Heart left ventricle (tissue), 16 donors: Measurements from ENCODE around the gene MATN1. TPM values are rescaled to one million over a fixed set of nuclear protein-coding genes. Genes with fewer than 3 reads are reported as not detected.
A peak's percentile ranks its signal among the peaks of the same experiment; 100 is the strongest.

Experiments used
- ATAC-seq, 4 donors: fragments of 200-7000 bp; cut with Tn5 transposase; one replicate each; pipeline ENCODE4 v1.9.1; 2020 to 2022; ENCODE audit warnings: moderate library complexity in 4 of 4, mild to moderate bottlenecking in 3 of 4, moderate number of reproducible peaks in 1 of 4
- DNase-seq, 5 donors: peaks; one replicate each; pipeline ENCODE4 v3.0.0-alpha.2; 2020
- H3K27ac ChIP-seq, 12 donors: fragments of 200-600 bp; sonication (generic) in 4 of 12; one replicate each; pipeline versions ENCODE4 v1.5.0 to v1.8.0; 2016 to 2022; ENCODE audit warnings: mild to moderate bottlenecking in 2 of 12
- H3K27me3 ChIP-seq, 9 donors: fragments of 200-600 bp; sonication (generic) in 2 of 9; one replicate each; pipeline versions ENCODE4 v1.5.1 to v1.8.0; 2016 to 2022; ENCODE audit warnings: mild to moderate bottlenecking in 3 of 9
- H3K36me3 ChIP-seq, 9 donors: fragments of 200-600 bp; sonication (generic) in 2 of 9; one replicate each; pipeline versions ENCODE4 v1.5.0 to v1.8.0; 2018 to 2022; ENCODE audit warnings: mild to moderate bottlenecking in 2 of 9
- H3K4me1 ChIP-seq, 12 donors: fragments of 200-600 bp; sonication (generic) in 4 of 12; one replicate each; pipeline versions ENCODE4 v1.5.0 to v1.8.0; 2016 to 2022; ENCODE audit warnings: mild to moderate bottlenecking in 3 of 12
- H3K4me3 ChIP-seq, 12 donors: fragments of 200-600 bp; sonication (generic) in 4 of 12; one replicate each; pipeline versions ENCODE4 v1.5.0 to v1.8.0; 2017 to 2022; ENCODE audit warnings: mild to moderate bottlenecking in 9 of 12, moderate library complexity in 4 of 12
- H3K9me3 ChIP-seq, 12 donors: fragments of 200-600 bp; sonication (generic) in 4 of 12; one replicate each; pipeline versions ENCODE4 v1.5.0 to v1.8.0; 2016 to 2022; ENCODE audit warnings: mild to moderate bottlenecking in 1 of 12
- CTCF ChIP-seq, 12 donors: fragments of 200-600 bp; sonication (generic) in 4 of 12; IDR thresholded peaks; one replicate each; pipeline versions ENCODE4 v1.5.0 to v1.8.0; 2018 to 2022; ENCODE audit warnings: antibody characterized with exemption in 12 of 12, mild to moderate bottlenecking in 5 of 12
- POLR2A ChIP-seq, 2 donors: fragments of 450-650 bp; IDR thresholded peaks; one replicate each; pipeline ENCODE4 v1.6.1; 2017; ENCODE audit warnings: antibody characterized with exemption in 2 of 2, mild to moderate bottlenecking in 2 of 2, moderate library complexity in 2 of 2
- WGBS, 4 donors: extraction: QIAGEN DNeasy Blood & Tissue Kit in 2 of 4; methylation state at CpG; one replicate each; pipeline versions ENCODE4 v1.1.5 to v1.1.7; 2013 to 2018; 5-methylcytosine and 5-hydroxymethylcytosine counted together
- intact Hi-C, 10 donors: fragments of 100-400 bp; cut with DNase I; formaldehyde crosslinking; loops; one replicate each; pipeline versions ENCODE4 v1.11.1 to v1.14.2; 2022
- polyA plus RNA-seq, 2 donors: library from polyadenylated mRNA; stranded (reverse); fragments of 200-250 nt; gene quantifications; one replicate each; pipeline ENCODE4 v1.2.3, GENCODE V29; 2013
- total RNA-seq, 9 donors: library from RNA; depleted of rRNA in 2 of 9; stranded (reverse); fragments of >200 nt in 2 of 9; fragmentation: NEBNext Ultra II Directional in 3 of 9; extraction: Animal tissue kit (Norgen Biotek cat#: 25700) in 3 of 9; gene quantifications; one replicate each; pipeline versions ENCODE4 v1.1.0 to v1.2.4, GENCODE V29; 2016 to 2023
- donor health status: ischemic (EF 13 %, LVEDD 7.1; RV severe dilation, severe dysfunction).
- donor health status: healthy with polysubstance abuse.
- donor health status: DM: no; HTN: yes; CAD: no.
- donor health status: DM: no; HTN: no; CAD: no.
- donor health status: ischemic (EF 25% LVEDD 6.9; RV normal size, moderate dysfunction).
- donor health status: ischemic (EF 25% LVEDD 5.7; RV mildly dilated, moderate dysfunction).
- donor health status: healthy.
- donor health status: DM: yes; HTN: yes; CAD: no.
- donor health status: ischemic (EF 35%, LVEDD 5.7; RV mildly dilated, moderate dysfunction).
- donor health status: nonischemic (EF 11% LVEDD 7.7; RV severe dilation, severe dysfunction).
- donor health status: DM: yes; HTN: yes; CAD: no.
- donor health status: PGD.
- donor health status: ischemic (EF 29% LVEDD 5.4; RV normal size, mild dysfunction).
- donor health status: nonischemic (EF 23%, LVEDD 6.1; RV moderate dilation, normal function).

MATN1 gene
- total and polyA plus RNA-seq, 11 donors, result 0.67 TPM; not detected in 10

- TF ChIP-seq POLR2A (IDR thresholded peaks at IDR 0.05), result no peak
- no peak for TF ChIP-seq CTCF (IDR thresholded peaks at IDR 0.05)
- Histone ChIP-seq H3K36me3 (peaks cover 0 to 96% (median 0%) of the 10 kb centered on the region in 9 donors), H3K9me3 (no peaks in the 10 kb centered on the region), H3K4me1 (peaks cover 0 to 21% (median 0%) of the 10 kb centered on the region in 12 donors), H3K27ac (no peak overlapping the region), H3K27me3 (peaks cover 0 to 11% (median 0%) of the 10 kb centered on the region in 9 donors), H3K4me3 (no peak overlapping the region)
- ATAC-seq, result no peak
- intact Hi-C loops, result no loop called here
- 89 to 94% (median 93%) methylated on average over 14 of the region's 14 CpGs for WGBS, 4 donors
- no peak for DNase-seq
Observed at GRCh38 chr1:30737357-30738039, 14.1 kb upstream of the MATN1 start.

- H3K4me1 ChIP-seq, result peaks cover 0 to 5% (median 0%) of the 10 kb centered on the region in 12 donors
- H3K27me3 ChIP-seq, result peaks cover 0 to 11% (median 0%) of the 10 kb centered on the region in 9 donors
- no peak overlapping the region for H3K27ac ChIP-seq
- WGBS, 4 donors, result 89 to 94% (median 93%) methylated on average over 6 of the region's 6 CpGs
- H3K4me3 ChIP-seq, result no peak overlapping the region
- peaks cover 0 to 82% (median 0%) of the 10 kb centered on the region in 9 donors for H3K36me3 ChIP-seq
- ATAC-seq (no peak), DNase-seq (no peak)
- H3K9me3 ChIP-seq, result no peaks in the 10 kb centered on the region
- intact Hi-C loops, result no loop called here
- TF ChIP-seq CTCF (IDR thresholded peaks at IDR 0.05) (no peak), POLR2A (IDR thresholded peaks at IDR 0.05) (no peak)
Observed at GRCh38 chr1:30735668-30736498, 12.5 kb upstream of the MATN1 start.

GRCh38 chr1:30735124-30735523 lies 11.7 kb upstream of the MATN1 start:
- intact Hi-C loops, result no loop called here
- ATAC-seq (peak; percentile 63 to 71 (median 67)), DNase-seq (peak in 1 of 5 donors; percentile 75)
- Histone ChIP-seq H3K27ac (no peak overlapping the region), H3K4me1 (peaks cover 0 to 4% (median 0%) of the 10 kb centered on the region in 12 donors), H3K27me3 (peaks cover 0 to 11% (median 0%) of the 10 kb centered on the region in 9 donors), H3K36me3 (peaks cover 0 to 78% (median 0%) of the 10 kb centered on the region in 9 donors), H3K4me3 (no peak overlapping the region), H3K9me3 (no peaks in the 10 kb centered on the region)
- WGBS, 4 donors, result 50 to 61% (median 57%) methylated on average over 6 of the region's 6 CpGs
- TF ChIP-seq POLR2A (IDR thresholded peaks at IDR 0.05) (no peak), CTCF (IDR thresholded peaks at IDR 0.05) (no peak)

GRCh38 chr1:30734580-30734979 lies 11.2 kb upstream of the MATN1 start:
- no peaks in the 10 kb centered on the region for H3K9me3 ChIP-seq
- peaks cover 0 to 11% (median 0%) of the 10 kb centered on the region in 9 donors for H3K27me3 ChIP-seq
- TF ChIP-seq CTCF (IDR thresholded peaks at IDR 0.05) (no peak), POLR2A (IDR thresholded peaks at IDR 0.05) (no peak)
- peaks cover 0 to 8% (median 0%) of the 10 kb centered on the region in 12 donors for H3K4me1 ChIP-seq
- peaks cover 0 to 73% (median 0%) of the 10 kb centered on the region in 9 donors for H3K36me3 ChIP-seq
- H3K27ac ChIP-seq, result no peak overlapping the region
- DNase-seq (no peak), ATAC-seq (no peak)
- H3K4me3 ChIP-seq, result no peak overlapping the region
- intact Hi-C loops, result loop anchor here in 1 of 10 donors (5.0 kb wide), 1 partner anchor 193 kb away; no protein-coding TSS in a partner anchor
- WGBS, 4 donors, result 95 to 97% (median 96%) methylated on average over 4 of the region's 4 CpGs
